KMS-11 (cell line): Measurements from ENCODE around the gene TRIM34.

Source experiments
- H2AFZ ChIP-seq: fragments of 200-600 bp; sonication (generic); 2 replicates; pipeline ENCODE4 v1.6.1; 2016; ENCODE audit warnings: antibody characterized with exemption, mixed run types, low read depth
- H3K27ac ChIP-seq: fragments of 200-600 bp; sonication (generic); 2 replicates; pipeline ENCODE4 v1.6.1; 2016; ENCODE audit warnings: mild to moderate bottlenecking, mixed run types
- H3K27me3 ChIP-seq: fragments of 200-600 bp; sonication (generic); 2 replicates; pipeline ENCODE4 v1.6.1; 2017; ENCODE audit warnings: mild to moderate bottlenecking, low read depth, mixed run types, moderate library complexity; ENCODE audit not compliant: insufficient read depth
- H3K36me3 ChIP-seq: fragments of 200-600 bp; sonication (generic); 2 replicates; pipeline ENCODE4 v1.6.1; 2017; ENCODE audit warnings: mild to moderate bottlenecking, mixed run types; ENCODE audit not compliant: insufficient read depth
- H3K4me1 ChIP-seq: fragments of 200-600 bp; sonication (generic); 2 replicates; pipeline ENCODE4 v1.6.1; 2016; ENCODE audit warnings: mild to moderate bottlenecking, low read depth, mixed run types; ENCODE audit not compliant: poor library complexity, severe bottlenecking
- H3K4me2 ChIP-seq: fragments of 200-600 bp; sonication (generic); 2 replicates; pipeline ENCODE4 v1.7.0; 2016; ENCODE audit warnings: mild to moderate bottlenecking, mixed run types
- H3K4me3 ChIP-seq: fragments of 200-600 bp; sonication (generic); IDR thresholded peaks from 2 replicates; pipeline ENCODE4 v1.6.1; 2017; ENCODE audit warnings: low read depth, low read length, mixed read lengths; ENCODE audit not compliant: insufficient read depth
- H3K79me2 ChIP-seq: fragments of 200-600 bp; sonication (generic); 2 replicates; pipeline ENCODE4 v1.6.1; 2016; ENCODE audit warnings: low read depth, mixed run types; ENCODE audit not compliant: insufficient read depth
- H3K9ac ChIP-seq: fragments of 200-600 bp; sonication (generic); 2 replicates; pipeline ENCODE4 v1.6.1; 2016; ENCODE audit warnings: mild to moderate bottlenecking, mixed run types
- H4K20me1 ChIP-seq: fragments of 200-600 bp; sonication (generic); 2 replicates; pipeline ENCODE4 v1.6.1; 2016; ENCODE audit warnings: mild to moderate bottlenecking, mixed run types; ENCODE audit not compliant: insufficient read depth
- TF ChIP-seq, protein P1 (sequence below): fragments of 200-600 bp; sonication (generic); conservative IDR thresholded peaks from 2 replicates; pipeline ENCODE4 v1.6.1; 2017; ENCODE audit warnings: low read depth, mild to moderate bottlenecking, antibody characterized with exemption, low read length, moderate library complexity, mixed read lengths

The TRIM34 gene

DNA sequence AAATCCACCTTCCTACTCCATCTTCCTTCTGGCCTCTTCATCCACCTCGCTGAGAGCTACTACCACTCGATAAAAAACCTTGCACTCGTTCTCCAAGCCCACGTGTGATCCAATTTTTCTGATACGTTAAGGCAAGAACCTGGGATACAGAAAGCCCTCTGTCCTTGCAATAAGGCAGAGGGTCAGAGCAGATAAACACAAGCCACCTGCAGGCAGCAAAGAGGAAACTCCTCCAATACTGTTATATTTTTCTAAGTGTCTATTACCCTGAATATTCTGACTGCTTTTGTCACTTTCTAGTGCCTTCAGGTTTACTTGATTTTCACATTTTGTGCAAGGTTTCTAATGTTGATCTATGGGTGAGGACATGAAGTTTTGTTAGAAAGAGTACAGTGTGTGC lies 33.5 kb downstream of the TRIM34 start:
- Histone ChIP-seq H3K4me2 (no peak overlapping the region), H3K4me1 (no peaks in the 10 kb centered on the region), H3K79me2 (no peaks in the 10 kb centered on the region), H3K4me3 (no peak overlapping the region), H3K36me3 (no peaks in the 10 kb centered on the region), H3K9ac (no peak overlapping the region), H3K27ac (no peak overlapping the region), H4K20me1 (no peaks in the 10 kb centered on the region), H2AFZ (no peak overlapping the region), H3K27me3 (no peaks in the 10 kb centered on the region)
- TF ChIP-seq, protein P1, sequence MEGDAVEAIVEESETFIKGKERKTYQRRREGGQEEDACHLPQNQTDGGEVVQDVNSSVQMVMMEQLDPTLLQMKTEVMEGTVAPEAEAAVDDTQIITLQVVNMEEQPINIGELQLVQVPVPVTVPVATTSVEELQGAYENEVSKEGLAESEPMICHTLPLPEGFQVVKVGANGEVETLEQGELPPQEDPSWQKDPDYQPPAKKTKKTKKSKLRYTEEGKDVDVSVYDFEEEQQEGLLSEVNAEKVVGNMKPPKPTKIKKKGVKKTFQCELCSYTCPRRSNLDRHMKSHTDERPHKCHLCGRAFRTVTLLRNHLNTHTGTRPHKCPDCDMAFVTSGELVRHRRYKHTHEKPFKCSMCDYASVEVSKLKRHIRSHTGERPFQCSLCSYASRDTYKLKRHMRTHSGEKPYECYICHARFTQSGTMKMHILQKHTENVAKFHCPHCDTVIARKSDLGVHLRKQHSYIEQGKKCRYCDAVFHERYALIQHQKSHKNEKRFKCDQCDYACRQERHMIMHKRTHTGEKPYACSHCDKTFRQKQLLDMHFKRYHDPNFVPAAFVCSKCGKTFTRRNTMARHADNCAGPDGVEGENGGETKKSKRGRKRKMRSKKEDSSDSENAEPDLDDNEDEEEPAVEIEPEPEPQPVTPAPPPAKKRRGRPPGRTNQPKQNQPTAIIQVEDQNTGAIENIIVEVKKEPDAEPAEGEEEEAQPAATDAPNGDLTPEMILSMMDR: no peak

DNA sequence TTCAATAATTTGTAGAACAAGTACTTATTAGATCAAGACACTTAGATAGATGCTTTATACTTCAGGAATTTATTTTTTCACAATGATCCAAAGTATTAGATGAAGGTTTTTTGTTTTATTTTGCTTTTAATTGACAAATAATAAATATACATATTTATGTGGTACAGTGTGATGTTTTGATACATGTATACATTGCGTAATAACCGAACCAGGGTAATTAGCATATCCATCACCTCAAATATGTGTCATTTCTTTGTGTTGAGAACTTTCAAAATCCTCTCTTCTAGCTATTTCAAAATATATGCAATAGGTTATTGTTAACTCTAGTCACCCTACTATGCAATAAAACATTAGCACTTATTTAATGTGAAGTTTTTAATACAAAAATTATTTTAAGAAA lies 38.7 kb downstream of the TRIM34 start:
- H3K4me3 ChIP-seq: no peak overlapping the region
- H3K9ac ChIP-seq: no peak overlapping the region
- no peaks in the 10 kb centered on the region for H3K27me3 ChIP-seq
- no peaks in the 10 kb centered on the region for H3K4me1 ChIP-seq
- H3K79me2 ChIP-seq: no peaks in the 10 kb centered on the region
- no peak overlapping the region for H3K27ac ChIP-seq
- TF ChIP-seq, protein P1: no peak
- H3K4me2 ChIP-seq: no peak overlapping the region
- H3K36me3 ChIP-seq: no peaks in the 10 kb centered on the region
- H4K20me1 ChIP-seq: no peaks in the 10 kb centered on the region
- H2AFZ ChIP-seq: no peak overlapping the region

DNA sequence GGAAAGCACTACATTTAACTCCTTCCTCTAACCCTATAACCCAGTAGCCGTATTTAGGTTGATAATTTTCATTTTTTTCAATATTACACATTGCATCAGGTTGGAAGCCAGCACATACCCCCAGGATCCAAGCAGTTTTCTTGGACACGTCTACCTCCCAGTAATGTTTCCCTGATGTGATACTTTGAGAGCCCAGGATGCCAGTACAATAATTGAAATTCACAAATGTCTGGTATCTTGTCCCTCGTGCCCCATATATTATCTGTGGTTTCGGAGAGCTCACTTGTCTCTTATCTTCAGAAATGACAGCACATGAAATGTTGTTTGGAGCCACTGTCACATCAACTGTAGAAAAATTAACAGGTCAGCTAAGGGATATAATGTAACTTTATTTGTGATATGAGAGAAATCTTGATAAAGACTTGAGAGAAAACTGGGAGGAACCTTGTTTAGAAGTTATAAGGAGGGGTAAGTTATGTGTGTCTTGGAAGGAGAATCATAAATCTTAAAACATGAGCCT lies 40.3 kb downstream of the TRIM34 start:
- H3K9ac ChIP-seq: no peak overlapping the region
- H3K4me3 ChIP-seq: no peak overlapping the region
- no peaks in the 10 kb centered on the region for H3K4me1 ChIP-seq
- TF ChIP-seq, protein P1: no peak
- no peaks in the 10 kb centered on the region for H3K79me2 ChIP-seq
- no peak overlapping the region for H3K27ac ChIP-seq
- no peaks in the 10 kb centered on the region for H4K20me1 ChIP-seq
- H3K4me2 ChIP-seq: no peak overlapping the region
- H3K27me3 ChIP-seq: no peaks in the 10 kb centered on the region
- H3K36me3 ChIP-seq: no peaks in the 10 kb centered on the region
- H2AFZ ChIP-seq: no peak overlapping the region

DNA sequence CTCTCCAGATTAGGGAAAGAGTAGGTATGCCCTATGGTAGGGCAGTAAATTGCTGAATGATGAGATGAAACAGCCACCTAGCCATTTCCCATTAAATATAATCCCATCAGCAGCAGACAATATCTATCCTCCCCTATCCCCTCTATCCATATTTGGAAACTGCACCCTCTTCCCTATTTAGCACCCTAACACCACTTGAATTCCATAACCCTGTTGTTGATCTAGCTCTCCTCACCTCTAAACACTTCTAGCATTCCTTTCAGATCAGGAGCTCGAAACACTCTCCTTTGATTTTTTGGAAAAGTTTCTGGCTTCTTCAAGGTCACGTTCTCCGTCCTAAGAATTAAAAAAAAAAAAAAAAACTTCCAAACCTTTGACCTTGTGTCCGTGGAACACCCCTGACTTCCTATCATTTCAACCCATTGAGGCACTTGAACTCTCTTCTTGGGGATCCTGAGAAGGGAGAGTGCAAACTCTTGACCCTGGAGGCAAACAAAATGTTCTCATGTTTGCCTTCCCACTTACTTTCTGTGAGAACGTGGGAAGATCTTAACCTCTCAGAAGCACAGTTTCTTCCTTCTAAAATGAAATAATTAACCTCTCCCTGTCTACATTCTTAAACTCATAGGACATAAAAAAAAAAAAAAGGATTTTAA lies 41.1 kb downstream of the TRIM34 start:
- no peak overlapping the region for H2AFZ ChIP-seq
- H3K4me2 ChIP-seq: no peak overlapping the region
- H4K20me1 ChIP-seq: no peaks in the 10 kb centered on the region
- H3K27ac ChIP-seq: no peak overlapping the region
- H3K4me3 ChIP-seq: no peak overlapping the region
- H3K79me2 ChIP-seq: no peaks in the 10 kb centered on the region
- H3K9ac ChIP-seq: no peak overlapping the region
- TF ChIP-seq, protein P1: no peak
- no peaks in the 10 kb centered on the region for H3K27me3 ChIP-seq
- no peaks in the 10 kb centered on the region for H3K4me1 ChIP-seq
- H3K36me3 ChIP-seq: no peaks in the 10 kb centered on the region
